Stimulated activated naive B cell treated with anti-CD40 and anti-IgM and Interleukin-4, amounts not matched to agents 10 μg/mL and 1 μg/mL and 100 μg/mL, for 72 hours (primary cell): ENCODE data around the gene PDCD1.
A peak's percentile ranks its signal among the peaks of the same experiment; 100 is the strongest.
"Not testable (repeated sequence)": the region's sequence is repeated elsewhere in the genome, so short reads cannot be mapped to it uniquely, and the experiment has no call there.

Source experiments
- ATAC-seq, 2 donors: fragments of 150-1000 bp; cut with Tn5 transposase; replicated peaks; 2 replicates each; pipeline ENCODE4 v1.10.0; 2021; ENCODE audit warnings: moderate library complexity in 1 of 2
- DNase-seq: peaks from one replicate; pipeline ENCODE4 v3.0.0; 2021
- H3K27ac Mint-ChIP-seq: one replicate; pipeline ENCODE4 v1.8.0; 2022; ENCODE audit warnings: mild to moderate bottlenecking, mixed read lengths
- H3K27me3 Mint-ChIP-seq, 2 donors: one replicate each; pipeline ENCODE4 v1.8.0; 2022; ENCODE audit warnings: mixed read lengths in 2 of 2
- H3K36me3 Mint-ChIP-seq, 2 donors: one replicate each; pipeline ENCODE4 v1.8.0; 2022; ENCODE audit warnings: mixed read lengths in 2 of 2, mild to moderate bottlenecking in 1 of 2
- H3K4me1 Mint-ChIP-seq, 2 donors: one replicate each; pipeline ENCODE4 v1.8.0; 2022; ENCODE audit warnings: mixed read lengths in 2 of 2, mild to moderate bottlenecking in 1 of 2
- H3K4me3 Mint-ChIP-seq, 2 donors: one replicate each; pipeline ENCODE4 v1.8.0; 2022; ENCODE audit warnings: mild to moderate bottlenecking in 2 of 2, mixed read lengths in 2 of 2, moderate library complexity in 1 of 2
- H3K9me3 Mint-ChIP-seq, 2 donors: one replicate each; pipeline ENCODE4 v1.8.0; 2022; ENCODE audit warnings: mixed read lengths in 2 of 2, mild to moderate bottlenecking in 1 of 2

Gene PDCD1

GRCh38 chr2:241858206-241859016, at the start of gene PDCD1:
Gene PDCD1, minus strand, starts transcription at chr2:241858894. Its CDS starts 56 bp downstream, at chr2:241858838.
- Mint-ChIP-seq H3K36me3 (peaks cover 0 to 7% of the 10 kb centered on the region in 2 donors), H3K27me3 (peaks cover 19 to 50% of the 10 kb centered on the region in 2 donors), H3K4me3 (peak within 1 kb of the TSS; percentile 73 to 76), H3K9me3 (peaks cover 0 to 1% of the 10 kb centered on the region in 2 donors), H3K4me1 (peaks cover 28 to 49% of the 10 kb centered on the region in 2 donors), H3K27ac (peak within 1 kb of the TSS; percentile 95)
- ATAC-seq, result peak; percentile 45 to 52
- DNase-seq, result peak; percentile 57

DNA sequence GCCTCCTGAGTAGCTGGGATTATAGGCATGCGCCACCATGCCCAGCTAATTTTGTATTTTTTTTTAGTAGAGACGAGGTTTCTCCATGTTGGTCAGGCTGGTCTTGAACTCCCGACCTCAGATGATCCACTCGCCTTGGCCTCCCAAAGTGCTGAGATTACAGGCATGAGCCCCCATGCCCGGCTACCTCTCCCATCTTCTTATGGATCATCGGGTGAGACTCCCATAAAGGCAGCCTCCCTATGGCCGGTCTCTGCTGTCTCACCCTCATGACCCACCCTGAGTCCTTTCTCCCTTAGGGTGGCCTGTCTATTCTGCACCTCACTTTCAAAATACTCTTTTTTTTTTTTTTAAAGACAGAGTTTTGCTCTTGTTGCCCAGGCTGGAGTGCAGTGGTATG, 49.1 kb upstream of the PDCD1 start:
- not testable (repeated sequence) for H3K9me3 Mint-ChIP-seq, ATAC-seq, H3K4me3 Mint-ChIP-seq, H3K27me3 Mint-ChIP-seq, DNase-seq
- H3K27ac Mint-ChIP-seq, result peak overlapping the region; percentile 65
- H3K36me3 Mint-ChIP-seq, result peaks cover 28 to 45% of the 10 kb centered on the region in 2 donors
- H3K4me1 Mint-ChIP-seq, result peaks cover 4 to 20% of the 10 kb centered on the region in 2 donors

- Mint-ChIP-seq H3K27me3 (no peaks in the 10 kb centered on the region), H3K27ac (no peak overlapping the region), H3K9me3 (peaks cover 4% of the 10 kb centered on the region in 2 donors), H3K4me1 (peaks cover 4 to 21% of the 10 kb centered on the region in 2 donors), H3K36me3 (peaks cover 24 to 40% of the 10 kb centered on the region in 2 donors), H3K4me3 (no peak overlapping the region)
- ATAC-seq (no peak), DNase-seq (no peak)
These were observed 48.3 kb upstream of the PDCD1 start for GRCh38 chr2:241906826-241907570.

GRCh38 chr2:241906378-241906770, 47.7 kb upstream of the PDCD1 start:
- not testable (repeated sequence) for H3K9me3 Mint-ChIP-seq, H3K27me3 Mint-ChIP-seq
- peaks cover 19 to 40% of the 10 kb centered on the region in 2 donors for H3K36me3 Mint-ChIP-seq

GRCh38 chr2:241905716-241906377, 47.2 kb upstream of the PDCD1 start:
- DNase-seq (no peak), ATAC-seq (no peak)
- peaks cover 14 to 37% of the 10 kb centered on the region in 2 donors for H3K36me3 Mint-ChIP-seq
- H3K27ac Mint-ChIP-seq, result no peak overlapping the region
- peaks cover 7 to 26% of the 10 kb centered on the region in 2 donors for H3K4me1 Mint-ChIP-seq
- no peak overlapping the region for H3K4me3 Mint-ChIP-seq
- H3K9me3 Mint-ChIP-seq, result peaks cover 0 to under 1% of the 10 kb centered on the region in 2 donors
- no peaks in the 10 kb centered on the region for H3K27me3 Mint-ChIP-seq

More at GRCh38 chr2:241906378-241906770, 47.7 kb upstream of the PDCD1 start:
- ATAC-seq, H3K4me3 Mint-ChIP-seq, DNase-seq, H3K27ac Mint-ChIP-seq: not testable (repeated sequence)
- H3K4me1 Mint-ChIP-seq, result peaks cover 6 to 27% of the 10 kb centered on the region in 2 donors

GRCh38 chr2:241904791-241905710, 46.4 kb upstream of the PDCD1 start:
- Mint-ChIP-seq H3K36me3 (peaks cover 9 to 38% of the 10 kb centered on the region in 2 donors), H3K27ac (no peak overlapping the region), H3K9me3 (no peaks in the 10 kb centered on the region), H3K27me3 (no peaks in the 10 kb centered on the region), H3K4me1 (peaks cover 7 to 24% of the 10 kb centered on the region in 2 donors), H3K4me3 (no peak overlapping the region)
- no peak for DNase-seq
- ATAC-seq, result no peak

DNA sequence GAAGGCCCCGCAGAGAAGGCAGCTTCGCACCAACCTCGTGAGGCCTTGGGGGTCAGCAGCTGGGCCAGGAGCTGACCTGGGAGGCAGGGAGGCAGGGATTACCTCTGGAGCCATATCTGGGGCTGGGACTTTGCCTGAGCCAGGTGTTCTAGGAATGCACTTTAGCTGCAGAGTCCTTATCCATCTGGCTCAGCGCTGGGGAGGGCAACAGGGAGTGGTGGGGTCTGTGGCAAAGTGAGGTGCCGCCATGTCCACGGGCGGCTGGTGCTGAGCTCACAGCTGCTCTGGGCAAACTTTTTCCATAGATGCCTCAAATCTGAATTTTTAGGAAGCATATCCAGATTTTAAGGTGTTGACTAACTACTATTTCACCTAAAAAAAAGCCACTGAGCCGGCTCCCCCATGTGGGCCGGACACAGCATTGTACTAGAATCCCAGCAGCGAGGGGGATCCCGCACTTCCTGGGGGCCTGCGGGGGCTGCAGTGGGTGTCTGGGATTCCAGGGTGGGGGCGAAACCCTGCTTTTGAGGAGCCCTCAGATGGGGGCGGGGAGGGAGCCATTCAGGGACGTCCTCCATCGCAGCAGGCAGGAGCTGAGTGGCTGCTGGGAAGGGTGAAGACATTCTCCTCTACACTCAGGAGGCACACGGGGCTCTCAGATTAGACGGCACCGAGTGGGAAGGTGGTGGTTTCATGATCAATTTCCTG, 45.5 kb upstream of the PDCD1 start:
- H3K36me3 Mint-ChIP-seq, result peaks cover 10 to 39% of the 10 kb centered on the region in 2 donors
- ATAC-seq (no peak), DNase-seq (no peak)
- H3K4me3 Mint-ChIP-seq, result no peak overlapping the region
- H3K27me3 Mint-ChIP-seq, result no peaks in the 10 kb centered on the region
- H3K9me3 Mint-ChIP-seq, result no peaks in the 10 kb centered on the region
- H3K27ac Mint-ChIP-seq, result no peak overlapping the region
- peaks cover 7 to 24% of the 10 kb centered on the region in 2 donors for H3K4me1 Mint-ChIP-seq

GRCh38 chr2:241903121-241904010, 44.7 kb upstream of the PDCD1 start:
- H3K27ac Mint-ChIP-seq, result no peak overlapping the region
- peaks cover 7 to 26% of the 10 kb centered on the region in 2 donors for H3K4me1 Mint-ChIP-seq
- H3K27me3 Mint-ChIP-seq, result no peaks in the 10 kb centered on the region
- no peaks in the 10 kb centered on the region for H3K9me3 Mint-ChIP-seq
- no peak overlapping the region for H3K4me3 Mint-ChIP-seq
- ATAC-seq (no peak), DNase-seq (no peak)
- H3K36me3 Mint-ChIP-seq, result peaks cover 15 to 38% of the 10 kb centered on the region in 2 donors

DNA sequence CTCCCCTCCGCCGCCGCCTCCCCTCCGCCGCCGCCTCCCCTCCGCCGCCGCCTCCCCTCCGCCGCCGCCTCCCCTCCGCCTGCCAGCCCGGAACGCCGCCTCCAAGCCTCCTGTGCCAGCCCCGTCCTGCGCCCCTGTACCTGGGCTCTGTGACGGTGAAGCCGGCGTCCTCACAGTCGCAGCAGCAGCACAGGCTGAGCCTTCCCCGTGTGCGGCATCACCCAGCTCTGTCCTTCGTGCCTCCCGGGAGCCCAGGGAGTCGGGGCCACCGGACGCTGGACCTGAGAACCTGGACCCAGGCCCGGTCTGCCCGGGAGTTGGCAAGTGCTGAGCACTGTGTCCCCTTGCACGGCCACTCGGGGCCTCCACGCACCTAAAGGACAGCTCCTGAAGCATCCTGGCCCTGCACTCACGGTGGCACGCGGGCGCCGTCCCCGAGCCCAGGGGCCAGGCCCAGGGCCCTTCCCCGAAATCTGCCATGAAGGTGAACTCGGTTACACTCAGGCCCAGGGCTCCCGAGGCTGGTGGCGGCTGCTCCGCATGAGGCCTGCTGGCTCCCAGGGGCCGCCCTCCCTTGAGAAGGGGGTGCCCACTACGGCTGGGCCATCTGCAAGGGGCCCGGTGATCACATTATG, 43.8 kb upstream of the PDCD1 start:
- peaks cover 14 to 38% of the 10 kb centered on the region in 2 donors for H3K36me3 Mint-ChIP-seq
- peak in 1 of 2 donors; percentile 14 for ATAC-seq
- no peaks in the 10 kb centered on the region for H3K27me3 Mint-ChIP-seq
- DNase-seq, result no peak
- H3K27ac Mint-ChIP-seq, result no peak overlapping the region
- peak overlapping the region; percentile 21 to 32 for H3K4me3 Mint-ChIP-seq
- peaks cover 7 to 24% of the 10 kb centered on the region in 2 donors for H3K4me1 Mint-ChIP-seq
- H3K9me3 Mint-ChIP-seq, result no peaks in the 10 kb centered on the region

DNA sequence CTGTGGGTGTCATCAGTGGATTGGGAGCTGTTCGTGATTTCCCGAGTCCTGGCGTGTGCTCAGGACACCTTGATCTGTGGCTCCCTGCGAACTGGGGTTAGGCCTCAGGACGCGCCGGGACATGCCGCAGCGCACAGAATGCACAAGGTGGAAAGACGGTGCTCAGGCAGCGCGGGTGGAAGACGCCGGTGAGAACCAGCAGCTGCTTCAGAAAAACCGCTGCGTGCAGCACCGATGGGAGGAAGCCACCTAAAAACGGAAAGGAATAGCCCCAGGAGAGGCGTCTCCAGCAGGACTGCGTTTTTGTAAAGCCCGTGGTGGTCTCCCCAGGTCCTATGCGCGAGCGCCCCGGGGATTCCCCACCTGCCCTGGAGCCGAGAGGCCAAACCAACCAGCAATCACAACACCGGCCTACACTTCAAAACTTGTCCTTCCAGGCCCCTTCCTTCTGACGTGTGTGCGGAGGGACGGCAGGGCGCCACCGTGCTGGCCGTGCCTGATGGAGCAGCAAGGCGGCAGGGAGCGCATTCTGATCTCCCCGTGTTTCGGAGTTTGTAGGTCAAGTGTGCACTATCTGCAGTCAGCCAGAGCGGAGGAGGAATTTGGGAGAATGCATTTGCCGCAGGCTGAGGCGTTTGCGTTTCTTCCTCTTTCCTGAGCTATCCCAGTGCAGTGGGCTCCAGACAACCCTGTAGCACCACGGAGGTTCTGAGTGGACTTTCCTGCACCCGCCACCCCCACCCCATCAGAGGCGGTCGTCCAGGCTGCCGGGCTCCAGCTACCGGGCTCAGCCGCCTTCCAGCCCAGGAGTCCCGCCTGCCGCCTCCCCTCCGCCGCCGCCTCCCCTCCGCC, 43.0 kb upstream of the PDCD1 start:
- ATAC-seq (peak; percentile 43 to 64), DNase-seq (no peak)
- Mint-ChIP-seq H3K4me3 (peak overlapping the region; percentile 68 to 75), H3K4me1 (peaks cover 5 to 24% of the 10 kb centered on the region in 2 donors), H3K27me3 (no peaks in the 10 kb centered on the region), H3K27ac (no peak overlapping the region), H3K9me3 (no peaks in the 10 kb centered on the region), H3K36me3 (peaks cover 14 to 32% of the 10 kb centered on the region in 2 donors)

GRCh38 chr2:241901018-241901380, 42.3 kb upstream of the PDCD1 start:
- peaks cover 0 to 1% of the 10 kb centered on the region in 2 donors for H3K9me3 Mint-ChIP-seq
- H3K4me1 Mint-ChIP-seq, result peaks cover 7 to 28% of the 10 kb centered on the region in 2 donors
- H3K36me3 Mint-ChIP-seq, result peaks cover 16 to 36% of the 10 kb centered on the region in 2 donors
- no peak overlapping the region for H3K27ac Mint-ChIP-seq
- no peak overlapping the region for H3K4me3 Mint-ChIP-seq
- ATAC-seq (no peak), DNase-seq (no peak)
- no peaks in the 10 kb centered on the region for H3K27me3 Mint-ChIP-seq
